Measurements from ENCODE around the gene TSNAX. TPM values are rescaled to one million over a fixed set of nuclear protein-coding genes. Genes with fewer than 3 reads are reported as not detected.

Gene TSNAX
- total and polyA plus RNA-seq, 4 donors, result 12.8 to 25.4 (median 19.6) TPM

GRCh38 chr1:231527586-231528171 lies 790 bp upstream of the TSNAX start:
- Histone ChIP-seq H3K4me3 (ENCODE audit: low read depth in 1 of 3, low read length in 3 of 3) (peak overlapping the region; percentile 72 to 99 (median 79)), H3K4me1 (ENCODE audit: control insufficient read depth in 4 of 4, insufficient read depth in 4 of 4, low read length in 3 of 4) (peaks cover 0 to 20% (median 8%) of the 10 kb centered on the region in 4 donors), H3K27me3 (ENCODE audit: control insufficient read depth in 4 of 4, insufficient read depth in 4 of 4, low read length in 3 of 4) (no peaks in the 10 kb centered on the region), H3K9me3 (ENCODE audit: control insufficient read depth in 4 of 4, low read length in 3 of 4) (no peaks in the 10 kb centered on the region), H3K9ac (ENCODE audit: low read depth in 1 of 2, low read length in 2 of 2) (peak overlapping the region; percentile 56 to 95), H3K27ac (ENCODE audit: low read depth in 1 of 2, low read length in 2 of 2) (peak overlapping the region; percentile 76 to 96), H3K36me3 (ENCODE audit: control insufficient read depth in 4 of 4, insufficient read depth in 3 of 4, low read depth in 1 of 4, low read length in 3 of 4) (no peaks in the 10 kb centered on the region)
- no peak for TF ChIP-seq RAD21 (IDR thresholded peaks at IDR 0.05)
- TF ChIP-seq SP1 (IDR thresholded peaks at IDR 0.05), result no peak
- no peak for TF ChIP-seq JUND (IDR thresholded peaks at IDR 0.05)
- TF ChIP-seq NR2F2 (IDR thresholded peaks at IDR 0.05), result no peak
- no peak for TF ChIP-seq RXRA (IDR thresholded peaks at IDR 0.05)
- TF ChIP-seq MAX (IDR thresholded peaks at IDR 0.05), result no peak
- TF ChIP-seq FOXA2 (IDR thresholded peaks at IDR 0.05), result no peak
- TF ChIP-seq TAF1 (conservative IDR thresholded peaks at IDR 0.05), result no peak
- no peak for TF ChIP-seq YY1 (IDR thresholded peaks at IDR 0.05)
- TF ChIP-seq REST (IDR thresholded peaks at IDR 0.05), result no peak
- no peak for TF ChIP-seq ATF3 (IDR thresholded peaks at IDR 0.05)
- DNase-seq (ENCODE audit: low spot score), result peak; percentile 37
- WGBS, result 53% methylated on average over 15 of the region's 15 CpGs

GRCh38 chr1:231533240-231533639 lies 4.8 kb downstream of the TSNAX start:
- no peak overlapping the region for H3K9ac ChIP-seq (ENCODE audit: low read depth in 1 of 2, low read length in 2 of 2)
- H3K9me3 ChIP-seq (ENCODE audit: control insufficient read depth in 4 of 4, low read length in 3 of 4), result no peaks in the 10 kb centered on the region
- H3K27me3 ChIP-seq (ENCODE audit: control insufficient read depth in 4 of 4, insufficient read depth in 4 of 4, low read length in 3 of 4), result no peaks in the 10 kb centered on the region
- no peak overlapping the region for H3K4me3 ChIP-seq (ENCODE audit: low read depth in 1 of 3, low read length in 3 of 3)
- H3K36me3 ChIP-seq (ENCODE audit: control insufficient read depth in 4 of 4, insufficient read depth in 3 of 4, low read depth in 1 of 4, low read length in 3 of 4), result peaks cover 3 to 8% (median 4%) of the 10 kb centered on the region in 4 donors
- 95% methylated on average over 7 of the region's 7 CpGs for WGBS
- peaks cover 0 to 13% (median 8%) of the 10 kb centered on the region in 4 donors for H3K4me1 ChIP-seq (ENCODE audit: control insufficient read depth in 4 of 4, insufficient read depth in 4 of 4, low read length in 3 of 4)
- no peak overlapping the region for H3K27ac ChIP-seq (ENCODE audit: low read depth in 1 of 2, low read length in 2 of 2)
- DNase-seq (ENCODE audit: low spot score), result no peak
- TF ChIP-seq NR2F2 (IDR thresholded peaks at IDR 0.05) (no peak), GABPA (IDR thresholded peaks at IDR 0.05 in 1 of 2, conservative IDR thresholded peaks at IDR 0.05 in 1 of 2) (no peak), RAD21 (IDR thresholded peaks at IDR 0.05) (no peak), ATF3 (IDR thresholded peaks at IDR 0.05) (no peak), TAF1 (conservative IDR thresholded peaks at IDR 0.05) (no peak), REST (IDR thresholded peaks at IDR 0.05) (no peak), FOXA1 (IDR thresholded peaks at IDR 0.05) (no peak), YY1 (IDR thresholded peaks at IDR 0.05) (no peak), MAX (IDR thresholded peaks at IDR 0.05) (no peak)

Measured in liver (tissue), 9 donors.